GM19240 (cell line): ENCODE measurements around the gene HES3.
A peak's percentile ranks its signal among the peaks of the same experiment; 100 is the strongest.
"Not testable (repeated sequence)": the region's sequence is repeated elsewhere in the genome, so short reads cannot be mapped to it uniquely, and the experiment has no call there.

Source experiments
- DNase-seq: peaks from one replicate; pipeline ENCODE4 v3.0.0; 2011; ENCODE audit warnings: low spot score; ENCODE audit not compliant: insufficient read length

HES3 gene

GRCh38 chr1:6219641-6220040, 24.3 kb upstream of the HES3 start:
- not testable (repeated sequence) for DNase-seq

GRCh38 chr1:6220236-6220635, 23.7 kb upstream of the HES3 start:
- DNase-seq, result no peak

- no peak for DNase-seq
These were observed 22.7 kb upstream of the HES3 start for GRCh38 chr1:6221210-6221784.

GRCh38 chr1:6222636-6223035, 21.3 kb upstream of the HES3 start:
- DNase-seq, result no peak

GRCh38 chr1:6223617-6224016, 20.4 kb upstream of the HES3 start:
- DNase-seq, result no peak

- no peak for DNase-seq
These were observed 19.3 kb upstream of the HES3 start for GRCh38 chr1:6224718-6225117.

- DNase-seq, result no peak
These were observed 18.3 kb upstream of the HES3 start for GRCh38 chr1:6225651-6226050.

- DNase-seq, result no peak
These were observed 10.6 kb upstream of the HES3 start for GRCh38 chr1:6233376-6233775.

- DNase-seq, result no peak
These were observed 9.3 kb upstream of the HES3 start for GRCh38 chr1:6234502-6235295.

- DNase-seq, result no peak
These were observed 8.7 kb upstream of the HES3 start for GRCh38 chr1:6235296-6235677.

- no peak for DNase-seq
These were observed 6.9 kb upstream of the HES3 start for GRCh38 chr1:6237093-6237492.

- no peak for DNase-seq
These were observed 4.7 kb upstream of the HES3 start for GRCh38 chr1:6239213-6239752.

- no peak for DNase-seq
These were observed 3.8 kb upstream of the HES3 start for GRCh38 chr1:6239950-6240768.

- DNase-seq, result no peak
These were observed 2.7 kb upstream of the HES3 start for GRCh38 chr1:6241107-6241886.

- no peak for DNase-seq
These were observed 1.9 kb upstream of the HES3 start for GRCh38 chr1:6241887-6242740.

GRCh38 chr1:6243053-6243834, 735 bp upstream of the HES3 start:
- DNase-seq, result no peak

- no peak for DNase-seq
These were observed 546 bp downstream of the HES3 start for GRCh38 chr1:6244401-6245049.

- peak; percentile 91 for DNase-seq
These were observed 1.3 kb downstream of the HES3 start for GRCh38 chr1:6245086-6245868.
